ENCODE measurements around the gene NNT.
"Not testable (repeated sequence)": the region's sequence is repeated elsewhere in the genome, so short reads cannot be mapped to it uniquely, and the experiment has no call there.

The NNT gene

DNA sequence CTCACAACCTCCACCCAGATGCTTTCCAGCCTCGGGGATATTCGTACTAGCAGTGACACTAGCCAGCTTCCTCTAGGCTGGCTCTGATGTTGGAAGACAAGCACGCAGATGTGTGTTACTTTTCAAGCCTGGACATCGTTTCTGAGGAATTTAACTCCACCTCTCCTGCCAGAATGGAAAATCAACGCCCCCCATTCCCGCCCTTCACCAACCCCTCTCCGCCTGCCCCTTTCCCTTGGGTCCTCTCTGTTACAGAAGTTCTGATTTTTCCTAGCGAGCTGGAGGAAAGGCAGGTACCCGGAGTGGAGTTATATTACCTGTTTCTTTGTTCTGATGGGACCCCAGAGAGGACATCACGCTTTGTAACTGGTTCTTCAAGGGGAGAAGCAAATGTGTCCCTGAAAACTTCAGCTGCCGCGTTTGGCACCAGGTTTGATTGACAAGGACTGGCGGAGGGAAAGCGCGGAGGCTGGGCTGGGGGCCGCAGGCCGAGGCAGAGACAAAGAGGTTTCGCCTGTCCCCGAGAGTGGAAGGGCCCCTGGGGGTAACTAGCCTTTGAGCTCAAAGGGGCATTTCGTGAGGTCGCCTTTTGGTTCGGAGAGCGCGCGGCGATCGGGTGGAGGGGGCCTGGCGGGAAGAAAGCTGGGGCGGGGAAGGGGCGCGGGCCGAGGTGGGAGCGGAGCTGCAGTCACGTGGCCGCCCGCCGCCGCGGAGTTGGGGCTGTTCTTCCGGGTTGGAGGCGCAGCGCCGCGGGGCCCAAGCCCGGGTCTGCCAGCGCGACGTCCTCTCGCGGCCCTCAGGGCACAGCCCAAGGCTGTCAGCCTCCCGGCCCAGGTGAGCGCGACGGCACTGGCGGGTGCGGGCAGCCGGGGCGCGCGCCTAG, at the start of gene NNT:
Gene NNT (plus strand): TSS at position 720 of the 883 bp plus-strand sequence. CDS start 6,016 bp downstream, outside the sequence.
- DNase-seq (ENCODE audit: low read depth): no peak

DNA sequence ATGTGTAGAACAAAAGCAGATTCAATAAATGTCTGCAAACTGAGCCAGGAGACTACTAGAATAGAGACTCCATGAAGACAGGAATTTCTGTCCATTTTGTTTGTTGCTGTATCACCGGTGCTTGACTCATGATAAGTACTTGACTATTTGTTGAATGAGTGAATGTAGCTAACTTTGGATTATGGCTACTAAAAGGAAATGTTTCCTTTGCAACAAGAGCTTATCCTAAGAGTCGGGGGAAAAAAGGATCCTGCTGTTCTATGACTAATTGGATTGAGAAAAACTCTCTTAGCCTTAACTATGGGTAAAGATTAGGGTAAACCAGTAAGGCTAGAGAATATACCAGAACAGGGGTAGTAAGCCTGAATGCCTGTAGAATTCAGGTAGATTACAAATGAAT, 49.6 kb upstream of the NNT start:
- no peak for DNase-seq (ENCODE audit: low read depth)

DNA sequence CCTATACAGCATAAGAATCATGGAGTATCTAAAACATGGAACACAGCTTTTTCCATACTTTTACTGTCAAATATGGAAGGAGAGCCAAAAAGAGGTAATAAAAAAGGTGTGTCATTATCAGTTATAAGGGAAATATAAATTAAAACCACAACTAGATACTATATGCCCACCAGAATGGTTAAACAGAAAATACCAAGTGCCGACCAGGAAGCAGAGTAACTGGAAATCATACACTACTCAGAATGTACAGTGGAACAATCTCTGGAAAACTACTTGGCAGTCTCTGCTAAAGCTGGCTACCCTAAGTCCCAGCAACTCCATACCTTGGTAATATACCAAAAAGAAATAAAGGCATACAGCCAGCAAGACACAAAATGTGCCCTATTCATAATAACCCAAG, 48.5 kb upstream of the NNT start:
- DNase-seq (ENCODE audit: low read depth): no peak

DNA sequence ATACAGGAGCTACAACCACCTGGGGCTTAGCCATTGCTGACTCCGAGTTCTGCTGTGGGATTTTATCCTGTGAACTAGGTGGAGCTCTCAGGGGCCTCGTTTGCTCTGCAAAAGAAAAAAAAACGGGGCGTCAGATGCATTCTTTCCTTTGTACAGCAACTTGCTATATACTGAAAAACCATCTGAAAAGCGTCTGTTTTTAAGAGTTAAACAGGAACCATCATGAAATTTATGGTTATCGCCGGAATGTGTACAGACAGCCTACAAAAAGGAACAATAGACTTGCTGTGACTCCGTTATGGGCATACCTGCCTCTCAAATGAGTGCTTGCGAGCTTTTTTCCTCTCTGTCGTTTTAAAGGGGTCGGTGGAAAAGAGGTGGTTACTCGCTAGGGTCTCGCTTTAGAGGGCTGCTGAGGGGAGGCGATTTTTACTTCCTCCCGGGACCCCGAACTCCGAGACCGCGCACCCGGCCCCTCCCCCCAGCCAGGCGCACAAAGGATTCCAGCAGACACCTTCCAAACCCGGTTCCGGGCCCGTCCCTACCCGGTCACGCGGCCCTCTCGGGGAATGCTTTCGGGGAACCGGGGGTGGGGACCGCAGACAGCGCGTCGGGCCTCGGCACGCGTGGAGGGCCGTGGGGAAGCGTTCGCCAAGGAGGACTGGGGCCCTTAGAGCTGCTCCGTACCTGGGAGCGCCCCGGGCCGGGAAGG, 46.9 kb upstream of the NNT start:
- DNase-seq (ENCODE audit: low read depth): no peak

DNA sequence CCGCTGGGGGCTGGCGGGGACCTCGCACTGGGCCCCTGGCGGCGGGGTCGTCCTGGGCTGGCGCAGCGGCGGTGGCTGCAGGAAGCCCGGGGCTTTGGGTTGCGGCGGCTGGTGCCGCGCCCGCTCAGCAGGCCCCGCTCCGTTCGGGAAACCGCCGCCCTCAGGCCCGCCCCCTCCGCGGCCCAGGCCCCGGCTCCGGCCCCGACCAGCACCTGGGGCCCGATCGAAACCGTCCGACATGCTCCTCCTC, 46.4 kb upstream of the NNT start:
- DNase-seq (ENCODE audit: low read depth): not testable (repeated sequence)

DNA sequence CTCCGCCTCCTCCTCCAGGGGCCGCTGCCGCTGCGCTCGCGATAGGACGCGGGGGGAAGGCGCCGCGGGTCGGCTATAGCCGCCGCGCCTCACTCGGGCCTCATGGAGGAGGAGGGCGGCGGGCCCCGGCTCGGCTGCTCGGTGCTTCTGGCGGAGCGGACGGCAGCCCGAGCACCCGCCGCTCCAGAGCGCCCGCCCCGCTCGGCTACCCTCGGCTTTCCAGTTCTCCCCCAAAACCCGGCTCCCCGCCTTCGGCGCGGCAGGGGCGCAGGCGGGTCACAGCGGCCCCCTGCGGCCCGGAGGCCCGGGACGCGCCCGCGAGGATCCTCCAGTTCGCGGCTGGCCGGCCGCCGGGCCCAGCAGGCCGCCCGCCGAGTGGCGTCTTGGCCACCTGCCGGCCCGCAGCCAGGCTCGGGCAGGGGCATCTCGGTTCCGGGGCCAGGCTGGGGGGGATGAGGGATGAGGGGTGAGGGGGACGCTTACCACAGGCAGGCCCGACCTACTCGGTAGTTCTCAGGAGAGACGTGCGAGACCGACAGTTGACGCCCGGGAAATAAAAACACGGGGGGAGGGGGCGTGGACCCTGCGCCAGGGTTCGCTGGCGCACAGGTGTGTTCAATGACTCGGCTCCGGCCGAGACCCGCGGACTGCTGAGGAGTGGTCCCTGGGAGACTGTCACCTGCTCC, 46.0 kb upstream of the NNT start, which contains the start of gene PAIP1:
Gene PAIP1 (minus strand): TSS at position 221 of the 686 bp plus-strand sequence. CDS start 231 bp downstream, outside the sequence.
- peak; percentile 73 for DNase-seq (ENCODE audit: low read depth)

DNA sequence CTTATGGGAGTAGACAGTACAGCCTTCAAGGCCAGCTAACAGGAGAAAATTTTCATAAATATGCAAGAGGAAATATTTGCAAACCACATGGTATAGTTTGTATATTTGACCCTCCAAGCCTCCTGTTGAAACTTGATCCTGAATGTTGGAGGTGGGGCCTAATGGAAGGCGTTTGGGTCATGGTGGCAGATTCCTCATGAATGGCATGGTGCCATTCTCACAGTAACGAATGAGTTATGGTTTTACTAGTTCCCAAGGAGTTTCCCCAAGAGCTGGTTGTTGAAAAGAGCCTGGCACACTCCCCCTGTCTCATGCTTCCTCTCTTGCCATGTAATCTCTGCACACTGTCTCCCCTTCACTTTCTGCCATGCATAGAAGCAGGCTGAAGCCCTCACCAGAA, 42.9 kb upstream of the NNT start:
- DNase-seq (ENCODE audit: low read depth): peak; percentile 44

DNA sequence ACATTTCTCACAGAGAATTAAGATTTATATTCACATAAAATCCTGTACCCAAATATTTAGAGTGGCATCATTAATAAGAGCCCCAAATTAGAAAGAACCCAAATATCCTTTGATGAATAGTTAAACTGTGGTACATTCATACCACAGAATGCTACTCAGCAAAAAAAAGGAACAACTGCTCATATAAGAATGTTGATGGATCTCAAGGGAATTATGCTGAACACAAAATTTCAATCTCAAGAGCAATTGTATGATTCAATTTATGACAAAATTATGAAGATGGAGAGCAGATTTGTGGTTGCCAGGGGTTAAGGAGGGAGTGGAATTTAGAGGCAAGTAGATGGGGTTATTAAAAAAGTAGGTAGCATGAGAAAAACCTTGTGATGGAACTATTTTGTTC, 41.6 kb upstream of the NNT start:
- DNase-seq (ENCODE audit: low read depth): peak; percentile 61

DNA sequence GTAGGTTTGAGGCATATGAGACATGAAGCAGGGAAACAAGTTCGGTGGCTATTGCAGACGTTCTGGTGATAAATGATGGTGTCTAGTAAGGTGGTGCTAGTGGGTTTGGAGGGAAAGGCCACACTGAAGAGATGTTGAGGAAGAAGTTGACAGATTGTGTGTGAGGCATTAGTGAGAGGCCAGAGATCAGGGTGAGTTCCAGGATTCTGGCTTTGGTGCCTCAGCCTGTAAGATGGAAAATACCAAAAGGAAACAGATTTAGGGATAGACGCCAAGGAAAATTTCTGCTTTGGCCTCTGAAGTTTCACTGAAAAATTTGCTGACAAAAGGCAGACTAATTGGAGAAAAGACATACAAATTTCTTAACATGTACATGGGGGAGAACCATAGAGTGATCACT, 39.7 kb upstream of the NNT start:
- DNase-seq (ENCODE audit: low read depth): peak; percentile 62

DNA sequence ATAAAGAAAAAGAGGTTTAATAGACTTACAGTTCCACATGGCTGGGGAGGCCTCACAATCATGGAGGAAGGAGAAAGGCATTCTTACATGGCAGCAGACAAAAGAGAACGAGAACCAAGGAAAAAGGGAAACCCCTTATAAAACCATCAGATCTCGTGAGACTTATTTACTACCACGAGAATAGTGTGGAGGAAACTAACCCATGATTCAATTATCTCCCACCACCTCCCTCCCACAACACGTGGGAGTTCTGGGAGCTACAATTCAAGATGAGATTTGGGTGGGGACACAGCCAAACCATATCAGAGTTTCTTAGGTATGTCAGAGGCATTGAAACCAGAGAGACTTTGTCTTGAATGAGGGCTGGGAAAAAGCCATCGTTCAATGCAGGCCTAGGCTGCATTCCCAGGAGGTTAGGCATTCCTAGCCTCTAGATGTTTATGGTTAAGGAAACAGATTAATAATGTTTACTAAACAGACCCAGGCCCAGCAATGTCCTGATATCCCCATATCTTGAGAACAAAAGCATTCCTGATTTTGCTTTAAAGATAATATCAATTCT, 38.6 kb upstream of the NNT start:
- DNase-seq (ENCODE audit: low read depth): no peak

DNA sequence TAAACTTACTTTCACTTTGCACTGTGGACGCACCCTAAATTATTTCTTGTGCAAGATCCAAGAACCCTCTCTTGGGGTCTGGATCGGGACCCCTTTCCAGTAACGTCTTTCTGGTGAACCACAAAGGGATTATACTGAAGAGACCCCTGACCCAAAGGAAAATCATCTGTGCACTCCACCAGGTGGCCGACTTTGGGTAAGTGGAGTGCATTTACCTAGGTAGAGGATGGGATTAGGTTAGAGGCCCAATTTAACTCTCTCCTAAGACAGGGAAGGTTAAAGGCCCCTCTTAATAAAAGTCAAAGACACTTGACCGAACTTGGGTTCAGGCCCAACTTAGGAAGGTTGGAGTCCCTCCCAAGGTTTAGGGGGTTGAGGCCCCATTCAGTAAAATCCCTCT, 37.9 kb upstream of the NNT start:
- DNase-seq (ENCODE audit: low read depth): no peak

DNA sequence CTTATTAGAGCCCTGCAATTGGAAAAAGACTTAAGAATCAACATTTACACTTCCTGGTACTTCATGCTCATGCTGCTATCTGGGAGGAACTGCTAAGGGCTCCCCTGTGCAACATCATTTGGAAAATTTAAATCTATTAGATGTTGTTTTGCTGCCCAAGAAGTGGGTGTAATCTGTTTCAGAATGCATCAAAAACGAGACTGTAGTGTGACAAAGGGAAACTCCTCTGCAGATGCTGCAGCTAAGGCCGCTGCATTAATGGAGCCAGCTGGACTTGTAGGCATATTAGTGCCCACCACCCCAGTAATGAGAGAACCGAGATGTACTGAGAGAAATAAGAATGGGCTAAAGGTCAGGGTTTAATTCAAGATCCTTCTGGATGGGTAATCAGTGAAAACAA, 35.0 kb upstream of the NNT start:
- no peak for DNase-seq (ENCODE audit: low read depth)

DNA sequence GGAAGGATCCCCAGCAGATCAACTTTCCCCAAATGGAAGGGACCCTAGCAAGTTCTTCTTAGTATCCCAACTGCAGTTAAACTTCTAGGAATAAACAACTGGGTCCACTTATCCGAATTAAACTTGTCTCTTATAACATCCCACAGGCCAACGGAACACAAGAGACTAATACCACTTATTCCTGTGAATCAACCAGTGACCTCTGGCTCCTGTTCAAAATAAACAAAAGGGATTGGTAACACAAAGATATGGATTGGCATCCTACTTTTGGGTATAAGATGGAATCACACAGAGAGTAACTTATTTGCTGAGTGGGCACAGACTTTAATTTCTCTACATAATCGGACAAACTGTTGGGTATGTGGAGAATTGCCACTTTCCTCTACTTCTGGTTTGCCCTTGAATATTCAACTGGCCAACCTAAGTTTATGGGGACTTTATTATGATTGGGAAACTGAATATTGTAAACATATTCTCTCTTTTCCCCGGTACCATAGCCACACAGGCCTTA, 33.7 kb upstream of the NNT start:
- no peak for DNase-seq (ENCODE audit: low read depth)

DNA sequence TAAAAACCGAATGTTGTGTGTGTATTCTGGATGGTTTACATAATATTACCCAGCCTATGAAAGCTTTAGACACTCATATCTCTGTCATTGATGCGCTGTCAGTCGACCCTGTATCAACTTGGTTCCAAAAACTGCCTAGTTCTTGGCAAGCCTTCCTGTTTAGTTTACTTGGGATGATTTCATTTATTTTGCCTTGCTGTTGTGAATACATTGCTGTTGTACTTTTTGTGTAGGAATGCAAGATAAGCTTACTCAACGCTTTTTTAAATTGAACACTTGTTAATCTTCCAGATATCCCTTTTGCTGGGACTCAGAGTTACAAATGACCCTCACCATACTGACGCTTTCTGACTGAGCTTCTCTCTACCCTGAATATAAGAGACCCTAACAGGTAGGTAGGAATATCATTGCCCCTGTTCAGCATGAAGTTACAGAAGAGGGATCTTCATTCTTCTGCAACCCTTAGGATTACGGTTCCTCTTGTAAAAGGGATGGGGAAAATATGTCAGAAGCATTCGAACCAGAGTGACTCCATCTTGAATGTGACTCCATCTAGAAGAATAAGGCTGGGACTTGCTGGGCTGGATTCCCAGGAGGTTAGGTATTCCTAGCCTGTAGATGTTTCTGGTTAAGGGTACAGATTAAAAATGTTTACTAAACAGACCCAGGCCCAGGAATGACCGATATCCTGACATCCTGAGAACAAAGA, 32.4 kb upstream of the NNT start:
- DNase-seq (ENCODE audit: low read depth): no peak

DNA sequence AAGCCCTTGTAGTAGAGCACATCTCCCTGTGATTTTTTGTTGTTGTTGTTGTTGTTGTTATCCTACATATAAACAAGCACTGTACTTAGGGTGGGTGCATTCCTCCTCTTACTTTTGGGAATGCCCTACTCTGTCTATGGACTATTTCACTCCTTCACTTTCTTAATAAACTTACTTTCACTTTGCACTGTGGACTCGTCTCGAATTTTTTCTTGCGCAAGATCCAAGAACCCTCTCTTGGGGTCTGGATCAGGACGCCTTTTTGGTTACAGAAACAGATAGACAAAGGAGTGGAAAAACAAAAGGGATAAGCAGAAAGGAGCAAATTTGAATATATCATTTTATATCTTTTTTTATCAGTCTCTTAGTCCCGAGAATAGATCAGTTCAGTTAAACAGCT, 31.7 kb upstream of the NNT start:
- no peak for DNase-seq (ENCODE audit: low read depth)

DNA sequence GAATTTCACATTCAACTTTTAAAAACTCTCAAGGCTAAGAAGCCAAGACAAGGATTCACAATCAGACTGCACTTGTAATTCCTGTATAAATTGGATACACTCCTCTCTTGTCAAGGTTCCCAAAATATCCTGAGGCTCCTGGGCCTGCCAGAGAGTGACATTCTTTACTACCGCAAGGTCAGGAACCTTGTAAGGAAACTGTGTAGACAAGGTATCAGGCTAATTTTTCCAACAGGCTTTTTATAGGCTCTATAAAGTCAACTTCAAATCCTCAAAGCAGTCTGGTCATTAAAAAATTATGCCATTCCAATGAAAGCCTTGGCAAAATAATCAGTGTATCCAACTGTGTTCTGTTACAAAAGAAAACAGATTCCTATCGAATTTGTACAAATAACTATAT, 30.6 kb upstream of the NNT start:
- DNase-seq (ENCODE audit: low read depth): no peak

DNA sequence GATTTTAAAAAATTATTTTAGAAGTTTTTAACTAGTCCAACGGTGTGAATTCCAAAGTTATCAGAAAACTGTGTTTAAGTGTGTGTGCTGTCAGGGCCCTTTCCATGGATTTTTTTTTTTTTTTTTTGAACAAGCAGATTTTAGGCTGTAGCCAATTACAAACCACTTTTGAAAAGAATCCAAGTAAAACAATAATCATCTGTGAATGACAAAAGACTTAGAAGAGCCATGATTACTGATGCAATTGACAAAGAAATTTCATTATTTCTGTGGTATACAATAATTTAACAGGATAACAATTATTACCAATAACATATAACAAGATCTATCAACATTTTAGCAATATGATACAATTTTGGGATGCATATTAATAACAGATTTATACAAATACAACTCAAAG, 29.9 kb upstream of the NNT start:
- peak; percentile 58 for DNase-seq (ENCODE audit: low read depth)

DNA sequence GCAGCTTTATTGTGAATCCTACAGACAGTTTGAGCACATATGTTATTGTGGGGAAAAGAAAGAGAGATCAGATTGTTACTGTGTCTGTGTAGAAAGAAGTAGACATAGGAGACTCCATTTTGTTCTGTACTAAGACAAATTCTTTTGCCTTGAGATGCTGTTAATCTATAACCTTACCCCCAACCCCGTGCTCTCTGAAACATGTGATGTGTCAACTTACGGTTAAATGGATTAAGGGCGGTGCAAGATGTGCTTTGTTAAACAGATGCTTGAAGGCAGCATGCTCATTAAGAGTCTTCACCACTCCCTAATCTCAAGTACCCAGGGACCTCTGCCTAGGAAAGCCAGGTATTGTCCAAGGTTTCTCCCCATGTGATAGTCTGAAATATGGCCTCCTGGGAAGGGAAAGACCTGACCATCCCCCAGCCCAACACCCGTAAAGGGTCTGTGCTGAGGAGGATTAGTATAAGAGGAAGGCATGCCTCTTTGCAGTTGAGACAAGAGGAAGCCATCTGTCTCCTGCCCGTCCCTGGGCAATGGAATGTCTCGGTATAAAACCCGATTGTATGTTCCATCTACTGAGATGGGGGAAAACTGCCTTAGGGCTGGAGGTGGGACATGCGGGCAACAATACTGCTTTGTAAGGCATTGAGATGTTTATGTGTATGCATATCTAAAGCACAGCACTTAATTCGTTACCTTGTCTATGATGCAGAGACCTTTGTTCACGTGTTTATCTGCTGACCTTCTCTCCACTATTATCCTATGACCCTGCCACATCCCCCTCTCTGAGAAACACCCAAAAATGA, 22.4 kb upstream of the NNT start:
- DNase-seq (ENCODE audit: low read depth): not testable (repeated sequence)

DNA sequence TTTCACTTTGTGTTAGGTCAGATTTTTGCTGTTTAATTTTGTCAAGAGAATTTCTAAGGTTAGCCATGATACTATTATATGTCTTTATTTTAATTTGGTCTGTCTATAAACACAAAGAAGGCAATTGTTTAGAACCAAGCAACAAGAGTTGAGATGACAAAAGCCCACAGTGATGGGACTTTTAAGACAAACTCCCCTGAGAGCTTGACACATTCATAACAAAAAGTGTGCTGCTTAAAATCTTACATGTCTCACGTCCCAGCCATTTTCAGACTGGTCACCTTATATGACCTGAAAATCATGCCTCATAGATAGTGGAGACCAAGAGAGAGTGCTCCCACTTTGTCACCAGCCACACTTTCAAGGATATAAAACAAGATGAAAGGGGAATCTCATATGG, 21.6 kb upstream of the NNT start:
- DNase-seq (ENCODE audit: low read depth): no peak

DNA sequence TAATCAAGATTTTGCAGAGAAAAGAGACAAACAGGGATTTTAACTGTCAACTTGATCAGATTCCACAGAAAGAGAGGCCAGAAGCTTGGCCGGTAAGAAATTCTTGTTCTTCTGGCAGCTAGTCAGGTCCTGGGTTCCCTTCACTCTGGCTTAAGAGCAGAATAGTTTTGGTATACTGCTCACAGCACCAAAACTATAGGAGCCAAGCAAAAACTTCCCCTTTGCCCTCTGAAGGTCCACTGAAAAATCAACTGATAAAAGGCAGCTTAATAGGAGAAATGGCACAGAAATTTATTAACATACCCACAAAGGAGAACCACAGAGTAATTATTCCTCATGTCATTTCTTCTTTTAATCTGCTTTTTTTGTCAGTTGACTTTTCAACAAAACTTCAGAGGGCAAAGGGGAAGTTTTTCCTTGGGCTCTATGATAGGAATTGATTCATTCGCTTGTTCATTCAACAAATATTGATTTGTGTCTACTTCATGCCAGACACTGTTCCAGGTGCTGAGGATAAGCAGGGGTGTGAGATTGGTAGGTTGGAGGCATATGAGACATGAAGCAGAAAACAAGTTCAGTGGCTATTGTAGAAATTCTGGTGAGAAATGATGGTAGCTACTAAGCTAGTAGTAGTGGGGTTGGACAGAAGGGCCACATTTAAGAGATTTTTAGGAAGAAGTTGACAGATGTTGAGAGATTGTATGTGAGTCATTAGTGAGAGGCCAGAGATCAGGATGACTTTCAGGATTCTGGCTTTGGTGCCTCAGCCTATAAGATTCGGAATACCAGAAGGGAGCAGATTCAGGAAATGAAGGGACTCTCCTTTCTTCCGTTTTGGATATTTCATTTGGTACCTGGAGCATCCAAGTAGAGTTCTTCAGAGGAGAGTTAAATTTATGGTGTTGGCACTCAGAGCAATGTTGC, 20.6 kb upstream of the NNT start:
- DNase-seq (ENCODE audit: low read depth): no peak

Data from stromal cell of bone marrow (primary cell).